HG03103 (cell line): ENCODE results near the gene EXOC3L1.

Experiments used
- ATAC-seq: cut with Tn5 transposase; IDR thresholded peaks from one replicate; pipeline ENCODE4 v1.9.1; 2021; ENCODE audit warnings: low read depth; ENCODE audit not compliant: unreplicated experiment

The EXOC3L1 gene

GRCh38 chr16:67150833-67151396 is 39.0 kb downstream of the EXOC3L1 start, which contains the start of gene B3GNT9:
Gene B3GNT9 (minus strand): TSS chr16:67150998. CDS start chr16:67150485, 513 bp downstream.
- ATAC-seq, result no peak

GRCh38 chr16:67150047-67150832 is 39.7 kb downstream of the EXOC3L1 start:
- no peak for ATAC-seq

- no peak for ATAC-seq
These were observed 40.5 kb downstream of the EXOC3L1 start for GRCh38 chr16:67149276-67150046.

- no peak for ATAC-seq
These were observed 41.2 kb downstream of the EXOC3L1 start for GRCh38 chr16:67148656-67149275.

GRCh38 chr16:67148221-67148620 is 41.7 kb downstream of the EXOC3L1 start:
- ATAC-seq, result no peak

- ATAC-seq, result no peak
These were observed 42.3 kb downstream of the EXOC3L1 start for GRCh38 chr16:67147437-67148140.

- no peak for ATAC-seq
These were observed 43.2 kb downstream of the EXOC3L1 start for GRCh38 chr16:67146523-67147357.

- no peak for ATAC-seq
These were observed 44.2 kb downstream of the EXOC3L1 start for GRCh38 chr16:67145746-67146145.

GRCh38 chr16:67144943-67145342 is 45.0 kb downstream of the EXOC3L1 start:
- ATAC-seq, result no peak

- ATAC-seq, result no peak
These were observed 47.6 kb downstream of the EXOC3L1 start for GRCh38 chr16:67142342-67142741.

GRCh38 chr16:67141391-67141790 is 48.5 kb downstream of the EXOC3L1 start:
- no peak for ATAC-seq

GRCh38 chr16:67137605-67138004 is 52.3 kb downstream of the EXOC3L1 start:
- no peak for ATAC-seq
